ENCODE data around the gene KLHL15.
"Not testable (repeated sequence)": the region's sequence is repeated elsewhere in the genome, so short reads cannot be mapped to it uniquely, and the experiment has no call there.

Gene KLHL15

GRCh38 chrX:24017674-24018073 lies 9.3 kb downstream of the KLHL15 start:
- DNase-seq = no peak

- DNase-seq = no peak
Measured at GRCh38 chrX:24014388-24015018, 12.5 kb downstream of the KLHL15 start.

GRCh38 chrX:24012266-24012665 lies 14.7 kb downstream of the KLHL15 start:
- DNase-seq = no peak

GRCh38 chrX:24005867-24006266 lies 21.1 kb downstream of the KLHL15 start:
- no peak for DNase-seq

GRCh38 chrX:24005028-24005427 lies 22.0 kb downstream of the KLHL15 start:
- DNase-seq = no peak

- no peak for DNase-seq
Measured at GRCh38 chrX:24002792-24003191, 24.2 kb downstream of the KLHL15 start.

- no peak for DNase-seq
Measured at GRCh38 chrX:24002167-24002566, 24.8 kb downstream of the KLHL15 start.

GRCh38 chrX:23999671-24000070 lies 27.3 kb downstream of the KLHL15 start:
- DNase-seq = no peak

- no peak for DNase-seq
Measured at GRCh38 chrX:23993012-23993633, 33.9 kb downstream of the KLHL15 start.

- no peak for DNase-seq
Measured at GRCh38 chrX:23992431-23992830, 34.6 kb downstream of the KLHL15 start.

- no peak for DNase-seq
Measured at GRCh38 chrX:23990455-23990854, 36.5 kb downstream of the KLHL15 start.

GRCh38 chrX:23989689-23990088 lies 37.3 kb downstream of the KLHL15 start:
- DNase-seq = no peak

GRCh38 chrX:23982891-23983290 lies 44.1 kb downstream of the KLHL15 start:
- no peak for DNase-seq

- no peak for DNase-seq
Measured at GRCh38 chrX:23981711-23982110, 45.3 kb downstream of the KLHL15 start.

GRCh38 chrX:23981222-23981621 lies 45.8 kb downstream of the KLHL15 start:
- DNase-seq = no peak

GRCh38 chrX:23980011-23980441 lies 47.0 kb downstream of the KLHL15 start:
- DNase-seq = no peak

- no peak for DNase-seq
Measured at GRCh38 chrX:23978491-23978890, 48.5 kb downstream of the KLHL15 start.

GRCh38 chrX:23965630-23966029 lies 61.4 kb downstream of the KLHL15 start:
- DNase-seq = not testable (repeated sequence)

GRCh38 chrX:23964191-23964590 lies 62.8 kb downstream of the KLHL15 start:
- DNase-seq = no peak

- no peak for DNase-seq
Measured at GRCh38 chrX:23959781-23960180, 67.2 kb downstream of the KLHL15 start.

- no peak for DNase-seq
Measured at GRCh38 chrX:23954396-23954795, 72.6 kb downstream of the KLHL15 start.

GRCh38 chrX:23953908-23954269 lies 73.1 kb downstream of the KLHL15 start:
- no peak for DNase-seq

GRCh38 chrX:23952984-23953907 lies 73.7 kb downstream of the KLHL15 start:
- no peak for DNase-seq

- no peak for DNase-seq
Measured at GRCh38 chrX:23952391-23952790, 74.6 kb downstream of the KLHL15 start.

All from amniotic stem cell (primary cell).